ENCODE results near the gene PXK. TPM values are rescaled to one million over a fixed set of nuclear protein-coding genes. Genes with fewer than 3 reads are reported as not detected.

PXK gene
- total RNA-seq, 2 donors from 2014 or later, result 16.0 to 22.0 TPM

GRCh38 chr3:58424613-58425012 is 91.9 kb downstream of the PXK start:
- 95 to 98% methylated on average over 6 to 8 of the region's 8 CpGs for WGBS, 2 experiments (ENCODE audit: insufficient coverage in 1 of 2, insufficient read length in 1 of 2)
- H3K4me1 Mint-ChIP-seq, result peaks cover 21% of the 10 kb centered on the region
- Histone ChIP-seq H3K36me3 (ENCODE audit: control insufficient read depth, insufficient read depth, low read length) (peaks cover 65% of the 10 kb centered on the region), H3K4me1 (ENCODE audit: control insufficient read depth, insufficient read depth, low read length) (no peaks in the 10 kb centered on the region), H3K27ac (ENCODE audit: low read depth, low read length) (no peak overlapping the region), H3K9me3 (ENCODE audit: control insufficient read depth, low read length) (no peaks in the 10 kb centered on the region), H3K4me3 (ENCODE audit: low read length) (no peak overlapping the region), H3K9ac (ENCODE audit: extremely low read depth, low read length, poor library complexity, severe bottlenecking) (no peak overlapping the region), H3K27me3 (ENCODE audit: control insufficient read depth, insufficient read depth, low read length, poor library complexity, severe bottlenecking) (no peaks in the 10 kb centered on the region)
- H3K36me3 Mint-ChIP-seq (ENCODE audit: low read depth), result peaks cover 63% of the 10 kb centered on the region
- peak overlapping the region; percentile 55 for H3K27ac Mint-ChIP-seq
- DNase-seq, result peak; percentile 60
- TF ChIP-seq CTCF (conservative IDR thresholded peaks at IDR 0.05), result no peak
- H3K9me3 Mint-ChIP-seq, result no peaks in the 10 kb centered on the region
- H3K4me3 Mint-ChIP-seq, result no peak overlapping the region
- H3K27me3 Mint-ChIP-seq (ENCODE audit: insufficient read depth), result no peaks in the 10 kb centered on the region

GRCh38 chr3:58425782-58426181 is 93.1 kb downstream of the PXK start:
- no peaks in the 10 kb centered on the region for H3K27me3 Mint-ChIP-seq (ENCODE audit: insufficient read depth)
- 86 to 88% methylated on average over 2 of the region's 2 CpGs for WGBS, 2 experiments (ENCODE audit: insufficient coverage in 1 of 2, insufficient read length in 1 of 2)
- H3K36me3 ChIP-seq (ENCODE audit: control insufficient read depth, insufficient read depth, low read length), result peaks cover 77% of the 10 kb centered on the region
- no peaks in the 10 kb centered on the region for H3K9me3 Mint-ChIP-seq
- no peak overlapping the region for H3K4me3 Mint-ChIP-seq
- no peak overlapping the region for H3K27ac Mint-ChIP-seq
- H3K4me3 ChIP-seq (ENCODE audit: low read length), result no peak overlapping the region
- peaks cover 66% of the 10 kb centered on the region for H3K36me3 Mint-ChIP-seq (ENCODE audit: low read depth)
- no peak overlapping the region for H3K9ac ChIP-seq (ENCODE audit: extremely low read depth, low read length, poor library complexity, severe bottlenecking)
- no peaks in the 10 kb centered on the region for H3K27me3 ChIP-seq (ENCODE audit: control insufficient read depth, insufficient read depth, low read length, poor library complexity, severe bottlenecking)
- H3K9me3 ChIP-seq (ENCODE audit: control insufficient read depth, low read length), result no peaks in the 10 kb centered on the region
- no peak overlapping the region for H3K27ac ChIP-seq (ENCODE audit: low read depth, low read length)
- DNase-seq, result no peak
- H3K4me1 ChIP-seq (ENCODE audit: control insufficient read depth, insufficient read depth, low read length), result no peaks in the 10 kb centered on the region
- TF ChIP-seq CTCF (conservative IDR thresholded peaks at IDR 0.05), result no peak
- H3K4me1 Mint-ChIP-seq, result peaks cover 21% of the 10 kb centered on the region

GRCh38 chr3:58427661-58428361 is 95.1 kb downstream of the PXK start:
- Histone ChIP-seq H3K9ac (ENCODE audit: extremely low read depth, low read length, poor library complexity, severe bottlenecking) (no peak overlapping the region), H3K4me1 (ENCODE audit: control insufficient read depth, insufficient read depth, low read length) (no peaks in the 10 kb centered on the region), H3K9me3 (ENCODE audit: control insufficient read depth, low read length) (no peaks in the 10 kb centered on the region), H3K27ac (ENCODE audit: low read depth, low read length) (no peak overlapping the region), H3K27me3 (ENCODE audit: control insufficient read depth, insufficient read depth, low read length, poor library complexity, severe bottlenecking) (no peaks in the 10 kb centered on the region), H3K4me3 (ENCODE audit: low read length) (no peak overlapping the region), H3K36me3 (ENCODE audit: control insufficient read depth, insufficient read depth, low read length) (peaks cover 81% of the 10 kb centered on the region)
- H3K9me3 Mint-ChIP-seq, result no peaks in the 10 kb centered on the region
- H3K4me3 Mint-ChIP-seq, result no peak overlapping the region
- H3K36me3 Mint-ChIP-seq (ENCODE audit: low read depth), result peaks cover 70% of the 10 kb centered on the region
- no peak for DNase-seq
- peak overlapping the region; percentile 9 for H3K27ac Mint-ChIP-seq
- no peaks in the 10 kb centered on the region for H3K27me3 Mint-ChIP-seq (ENCODE audit: insufficient read depth)
- 87% methylated on average over 5 to 6 of the region's 7 CpGs for WGBS, 2 experiments (ENCODE audit: insufficient coverage in 1 of 2, insufficient read length in 1 of 2)
- H3K4me1 Mint-ChIP-seq, result peaks cover 24% of the 10 kb centered on the region
- no peak for TF ChIP-seq CTCF (conservative IDR thresholded peaks at IDR 0.05)

All from endodermal cell (in vitro differentiated cells).